Measurements from ENCODE around the gene DGKG.

DGKG gene

DNA sequence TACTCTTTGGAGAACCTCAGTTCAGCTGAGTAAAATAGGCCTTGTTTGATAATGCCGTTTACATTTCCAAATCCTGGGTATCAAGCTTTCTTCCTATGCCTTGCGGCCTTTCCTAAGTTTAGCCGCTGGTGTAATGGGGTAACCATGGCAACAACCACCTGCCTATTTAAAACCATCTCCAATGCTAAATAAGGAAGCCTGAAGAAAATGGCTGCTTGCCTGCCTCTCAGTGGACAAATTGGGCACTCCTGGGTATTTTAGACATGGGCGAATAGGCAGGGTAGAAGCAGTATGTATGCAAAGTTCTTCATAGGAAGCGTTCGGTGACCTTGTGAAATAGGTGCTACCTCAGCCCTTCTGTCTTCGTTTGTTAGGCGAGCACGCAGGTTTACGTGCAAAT lies 122.7 kb downstream of the DGKG start:
- DNase-seq (ENCODE audit: low spot score), result no peak

DNA sequence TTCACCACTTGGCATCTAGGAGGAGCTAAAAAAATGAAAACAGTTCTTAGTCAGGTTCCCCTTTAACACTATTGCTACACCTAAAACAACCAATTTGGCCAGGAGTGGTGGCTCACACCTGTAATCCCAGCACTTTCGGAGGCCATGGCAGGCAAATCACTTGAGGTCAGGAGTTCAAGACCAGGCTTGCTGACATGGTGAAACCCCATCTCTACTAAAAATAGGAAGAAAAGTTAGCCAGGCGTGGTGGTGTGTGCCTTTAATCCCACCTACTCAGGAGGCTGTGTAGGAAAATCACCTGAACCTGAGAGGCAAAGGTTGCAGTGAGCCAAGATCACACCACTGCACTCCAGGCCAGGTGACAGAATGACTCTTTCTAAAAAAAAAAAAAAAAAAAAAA lies 124.1 kb downstream of the DGKG start:
- no peak for DNase-seq (ENCODE audit: low spot score)

DNA sequence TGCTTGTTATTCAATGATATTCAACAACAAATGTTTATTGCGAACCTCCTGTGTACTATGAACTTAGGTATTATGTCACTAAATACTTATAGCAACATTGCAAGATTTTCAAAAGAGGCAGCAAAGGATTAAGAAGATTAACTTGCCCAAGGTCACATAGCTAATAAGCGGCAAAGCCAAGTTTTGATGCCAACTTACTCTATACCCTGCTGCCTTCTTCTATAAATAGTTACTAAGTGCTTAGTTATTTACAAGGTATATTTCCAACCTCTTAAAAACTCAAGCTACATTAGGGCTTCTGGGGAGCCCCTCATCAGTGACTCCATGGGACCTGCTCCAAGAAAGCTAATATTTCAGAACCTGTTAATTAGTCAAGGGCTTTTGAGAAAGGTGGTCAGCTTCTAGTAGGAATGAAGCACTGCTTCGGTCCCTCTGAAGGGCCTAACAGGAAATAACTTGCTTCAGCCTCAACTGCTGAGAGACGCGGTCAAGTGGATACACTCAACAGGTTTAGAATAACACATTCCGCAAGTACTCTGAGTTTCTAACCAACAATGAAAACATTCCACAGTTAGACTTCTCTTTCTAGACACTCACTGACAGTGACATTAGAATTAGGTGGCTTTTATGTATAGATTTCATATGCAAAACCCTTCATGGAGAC lies 125.5 kb downstream of the DGKG start:
- no peak for DNase-seq (ENCODE audit: low spot score)

DNA sequence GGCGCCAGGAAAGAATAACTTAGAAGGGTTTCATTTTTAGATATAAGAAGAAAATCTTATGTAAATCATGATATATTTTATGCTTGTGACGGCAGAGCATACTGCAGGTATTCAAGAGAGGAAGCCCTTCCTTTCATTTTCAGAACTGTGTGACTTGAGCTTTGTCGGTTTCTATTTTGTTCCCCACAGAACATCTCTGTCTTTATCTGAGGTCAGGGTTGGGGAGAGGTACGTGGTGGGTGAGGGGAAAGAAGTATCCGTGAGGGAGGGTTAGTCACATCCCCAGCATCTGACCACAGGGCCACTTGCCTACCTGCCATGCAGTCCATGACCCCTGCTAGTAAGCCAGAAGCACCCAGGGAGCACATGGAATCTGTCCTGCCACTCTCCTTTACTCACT lies 126.5 kb downstream of the DGKG start:
- peak; percentile 62 for DNase-seq (ENCODE audit: low spot score)

DNA sequence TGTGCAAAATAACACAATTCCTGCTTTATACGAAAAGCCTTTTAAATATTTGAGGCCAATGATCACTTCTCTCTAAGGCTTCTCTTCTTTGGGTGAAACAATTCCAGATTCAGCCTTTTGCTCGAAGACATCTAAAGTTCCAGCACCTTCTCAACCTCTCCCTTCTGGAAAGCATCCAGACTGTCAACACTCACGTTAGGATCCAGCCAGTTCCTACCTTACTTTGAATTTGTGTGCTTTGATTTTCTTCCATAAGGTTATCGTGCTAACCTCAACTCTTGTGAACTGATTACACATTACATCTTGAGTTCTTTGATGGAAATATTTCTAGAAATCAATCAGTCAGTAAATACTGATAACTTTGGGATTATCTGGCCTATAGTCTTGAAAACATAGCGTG lies 127.9 kb downstream of the DGKG start:
- DNase-seq (ENCODE audit: low spot score), result no peak

DNA sequence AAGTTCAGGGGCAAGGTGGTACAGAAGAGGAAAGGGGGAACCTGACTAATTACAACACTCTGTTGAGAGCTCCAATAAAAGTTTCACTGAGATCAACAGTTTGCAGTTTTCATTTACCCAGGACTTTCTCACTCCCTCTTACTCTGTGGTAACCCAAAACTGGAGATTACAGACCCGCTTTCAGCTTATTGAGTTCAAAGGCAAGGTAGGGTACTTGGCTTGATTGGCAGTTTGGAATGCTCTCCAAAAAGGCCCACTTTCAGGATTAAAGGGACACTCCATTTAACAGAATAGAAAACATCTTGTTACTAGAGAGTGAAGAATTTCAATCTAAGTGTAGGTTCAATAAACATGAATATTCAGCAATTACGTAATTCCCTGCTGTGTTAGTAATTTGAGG lies 135.6 kb downstream of the DGKG start:
- no peak for DNase-seq (ENCODE audit: low spot score)

DNA sequence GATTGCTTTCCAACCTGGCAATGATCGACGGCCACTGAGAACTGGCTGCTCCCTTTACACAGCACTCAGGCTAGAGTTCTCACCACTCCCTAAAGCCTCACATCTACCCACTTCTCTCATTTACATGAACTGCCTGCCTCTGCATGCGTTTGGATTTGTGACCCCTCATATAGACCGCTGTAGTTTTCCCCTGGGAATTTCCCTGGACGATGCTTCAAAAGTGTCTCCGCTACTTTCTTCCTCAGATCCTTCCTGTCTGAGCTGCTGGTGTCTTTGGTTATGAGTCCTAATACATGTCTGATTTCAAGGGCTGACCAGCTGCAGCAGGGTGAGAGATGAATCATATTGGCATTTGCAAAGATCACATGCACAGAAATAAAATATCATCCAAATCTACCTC lies 136.4 kb downstream of the DGKG start:
- DNase-seq (ENCODE audit: low spot score), result no peak

DNA sequence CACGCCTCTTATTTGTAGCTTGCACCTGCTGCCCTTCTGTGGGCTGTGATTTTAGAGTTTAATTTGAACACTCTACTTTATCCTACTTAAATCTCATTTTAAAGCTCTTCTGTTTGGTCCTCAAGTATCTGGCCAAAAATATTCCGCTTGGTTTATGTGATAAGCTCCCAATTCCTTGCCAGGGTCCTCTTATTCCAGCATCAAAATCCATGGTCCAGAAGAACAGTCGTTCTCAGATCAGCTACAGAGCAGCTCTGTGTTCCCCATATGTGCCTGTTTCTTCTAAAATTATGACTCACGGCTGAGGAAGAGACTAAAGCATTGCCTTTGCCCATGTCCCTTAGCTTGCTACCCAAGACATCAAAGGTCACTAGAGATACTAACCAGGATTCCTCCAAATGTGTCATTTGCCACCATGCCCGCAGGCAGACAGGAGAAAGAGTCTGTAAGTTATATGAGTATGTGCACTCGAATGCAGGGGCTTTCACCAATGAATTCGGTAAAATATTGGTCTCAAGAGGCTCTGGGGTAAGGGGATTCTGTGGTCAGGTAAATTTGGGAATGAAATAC lies 137.9 kb downstream of the DGKG start:
- no peak for DNase-seq (ENCODE audit: low spot score)

DNA sequence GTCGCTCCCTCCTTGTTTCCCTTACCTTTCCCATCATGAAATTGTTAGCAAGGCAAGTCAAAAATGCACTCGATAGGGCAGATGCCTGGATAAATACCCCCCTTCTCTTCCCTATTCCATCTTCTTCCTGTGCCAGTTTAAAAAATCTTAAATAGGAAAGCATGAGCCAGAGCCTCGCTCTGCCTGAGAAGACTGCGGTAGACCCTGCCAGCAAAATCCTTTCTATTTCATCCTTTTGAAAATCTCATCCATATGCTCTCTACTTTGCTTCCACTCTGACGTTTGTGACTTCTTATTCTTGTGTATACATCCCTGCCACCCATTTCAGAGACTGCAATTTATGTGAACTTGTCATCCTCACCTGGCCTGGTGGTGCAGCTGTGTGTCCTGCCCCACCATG lies 138.6 kb downstream of the DGKG start:
- no peak for DNase-seq (ENCODE audit: low spot score)

DNA sequence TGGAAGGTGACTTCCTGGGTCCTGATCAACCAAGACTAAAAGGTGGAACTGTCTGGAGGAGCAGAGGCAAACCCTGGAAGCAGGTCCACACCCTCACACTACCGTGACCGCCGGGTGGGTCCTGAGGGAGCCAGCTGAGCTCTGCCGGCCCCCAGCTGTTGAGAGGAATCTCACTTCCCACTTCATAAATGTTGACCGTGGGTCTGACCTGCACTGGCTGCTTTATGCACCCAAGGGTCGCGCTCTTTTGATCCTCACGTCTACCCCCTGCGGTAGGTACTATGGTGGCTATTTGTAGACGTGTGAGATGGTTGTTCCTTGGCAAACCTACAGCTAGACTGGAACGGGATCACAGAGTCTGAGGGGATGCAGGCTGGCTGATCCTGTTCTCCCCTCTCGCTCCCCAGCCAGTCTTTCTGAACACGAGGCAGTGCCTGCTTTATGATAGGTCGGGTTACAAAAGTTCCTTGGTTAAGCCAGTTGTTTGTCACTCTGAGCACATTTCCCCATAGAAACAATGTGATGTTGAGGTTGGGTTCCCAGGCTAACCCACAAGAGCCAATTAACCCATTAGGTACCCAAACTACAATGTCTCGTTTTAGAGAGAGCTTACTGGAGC lies 140.2 kb downstream of the DGKG start:
- no peak for DNase-seq (ENCODE audit: low spot score)

DNA sequence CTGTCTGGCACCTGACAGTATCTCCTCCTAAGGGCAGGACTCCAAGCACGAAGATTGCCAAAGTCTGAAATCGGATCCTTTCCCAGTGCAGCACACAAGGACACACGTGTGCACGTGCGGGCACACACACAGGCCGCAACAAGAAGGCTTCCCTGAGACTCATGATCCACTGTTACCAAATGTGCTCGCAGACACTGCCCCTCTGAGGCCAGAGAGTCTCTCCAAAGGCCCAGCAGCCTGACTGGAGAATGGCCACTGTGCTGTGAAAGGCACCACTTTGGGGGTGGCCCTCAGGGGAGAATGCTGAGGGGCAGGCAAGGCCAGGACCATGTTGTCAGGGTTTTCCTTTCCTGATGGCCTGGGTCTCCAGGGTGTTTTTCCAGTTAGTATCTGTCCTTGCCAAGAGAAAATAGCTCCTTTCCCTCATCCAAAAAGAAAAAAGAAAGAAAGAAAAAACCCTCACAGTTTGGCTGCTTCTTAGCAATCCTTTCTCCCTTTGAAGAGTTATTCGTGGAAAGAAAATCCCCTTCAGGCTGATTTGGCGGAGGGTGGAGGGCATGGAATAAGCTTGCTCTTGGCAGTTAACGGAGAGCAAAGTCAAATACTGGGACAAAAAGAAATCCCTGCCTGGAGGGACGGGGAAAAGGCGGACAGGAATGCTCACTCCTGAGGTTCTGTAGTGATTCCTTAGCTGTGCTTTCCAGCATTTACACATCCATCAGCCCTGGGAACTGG lies 141.0 kb downstream of the DGKG start:
- no peak for DNase-seq (ENCODE audit: low spot score)

DNA sequence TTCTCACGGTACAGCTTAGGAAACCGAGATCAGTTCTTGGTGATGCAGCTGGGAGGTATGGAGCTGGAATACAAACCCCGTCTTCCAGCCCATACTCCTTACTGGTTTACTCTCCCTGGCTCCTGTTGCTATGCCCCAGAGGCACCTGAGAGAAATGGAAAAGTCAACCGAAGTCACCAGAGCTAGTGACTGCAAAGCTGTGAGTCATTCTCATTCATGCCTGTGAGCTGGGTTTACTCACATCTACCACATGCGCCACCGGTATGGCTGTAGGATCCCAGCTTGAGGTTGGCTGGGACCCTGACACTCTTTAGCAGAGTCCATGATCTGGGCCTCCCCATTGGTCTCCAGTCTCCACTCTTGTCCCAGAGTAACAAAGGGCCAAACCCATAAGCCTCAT lies 141.7 kb downstream of the DGKG start:
- DNase-seq (ENCODE audit: low spot score), result no peak

DNA sequence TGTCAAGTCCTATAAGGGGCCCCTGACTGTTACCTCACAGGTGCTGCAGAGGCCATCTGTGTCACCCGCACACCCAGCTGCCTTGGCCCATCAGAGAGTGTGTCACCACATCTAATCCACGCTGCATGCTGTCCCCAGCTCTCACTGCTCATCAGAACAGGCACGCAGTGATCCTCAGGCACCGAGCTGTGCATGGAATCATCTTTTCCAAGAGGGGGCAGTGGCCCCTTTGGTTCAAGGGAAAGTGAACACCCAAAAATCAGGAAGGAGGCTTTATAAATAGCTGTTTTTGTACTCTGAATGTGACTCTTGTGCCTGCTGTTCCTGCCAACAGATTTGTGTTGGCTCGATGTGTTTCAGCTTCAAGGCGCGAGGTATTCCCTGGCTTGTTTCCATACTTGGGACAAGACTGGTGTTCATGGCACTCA lies 142.8 kb downstream of the DGKG start:
- no peak for DNase-seq (ENCODE audit: low spot score)

DNA sequence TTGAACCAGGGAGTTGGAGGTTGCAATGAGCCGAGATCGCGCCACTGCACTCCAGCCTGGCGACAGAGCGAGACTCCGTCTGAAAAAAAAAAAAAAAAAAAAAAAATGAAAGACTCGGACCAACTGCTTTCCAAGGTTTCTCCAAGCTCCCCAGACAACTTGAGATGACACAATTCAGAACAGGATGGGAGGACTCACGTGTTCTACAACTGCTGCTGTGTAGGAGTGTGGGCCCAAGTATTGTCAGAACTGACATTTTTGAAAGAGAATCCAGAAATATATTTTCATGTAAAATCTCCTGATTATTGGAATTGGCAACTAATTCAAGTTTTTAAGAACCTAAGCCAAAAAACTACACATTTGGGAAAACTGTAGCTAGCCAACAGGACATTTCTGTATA lies 143.6 kb downstream of the DGKG start:
- no peak for DNase-seq (ENCODE audit: low spot score)

DNA sequence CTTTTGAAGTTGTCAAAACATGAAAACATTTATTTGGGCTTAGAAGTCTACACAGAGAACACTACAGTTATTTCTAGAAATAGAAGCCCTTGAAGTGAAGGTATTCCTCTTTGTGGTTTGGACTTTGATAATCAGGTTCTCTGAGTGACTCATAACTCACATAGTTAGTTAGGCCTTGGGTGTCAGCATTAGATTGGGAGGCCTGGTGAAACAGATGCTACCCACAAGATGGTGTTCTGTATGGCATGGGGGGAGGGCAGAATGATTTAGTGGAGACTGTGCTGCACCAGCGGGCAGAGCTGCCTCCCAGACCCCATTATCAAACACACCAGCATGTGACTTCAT lies 144.2 kb downstream of the DGKG start:
- no peak for DNase-seq (ENCODE audit: low spot score)

DNA sequence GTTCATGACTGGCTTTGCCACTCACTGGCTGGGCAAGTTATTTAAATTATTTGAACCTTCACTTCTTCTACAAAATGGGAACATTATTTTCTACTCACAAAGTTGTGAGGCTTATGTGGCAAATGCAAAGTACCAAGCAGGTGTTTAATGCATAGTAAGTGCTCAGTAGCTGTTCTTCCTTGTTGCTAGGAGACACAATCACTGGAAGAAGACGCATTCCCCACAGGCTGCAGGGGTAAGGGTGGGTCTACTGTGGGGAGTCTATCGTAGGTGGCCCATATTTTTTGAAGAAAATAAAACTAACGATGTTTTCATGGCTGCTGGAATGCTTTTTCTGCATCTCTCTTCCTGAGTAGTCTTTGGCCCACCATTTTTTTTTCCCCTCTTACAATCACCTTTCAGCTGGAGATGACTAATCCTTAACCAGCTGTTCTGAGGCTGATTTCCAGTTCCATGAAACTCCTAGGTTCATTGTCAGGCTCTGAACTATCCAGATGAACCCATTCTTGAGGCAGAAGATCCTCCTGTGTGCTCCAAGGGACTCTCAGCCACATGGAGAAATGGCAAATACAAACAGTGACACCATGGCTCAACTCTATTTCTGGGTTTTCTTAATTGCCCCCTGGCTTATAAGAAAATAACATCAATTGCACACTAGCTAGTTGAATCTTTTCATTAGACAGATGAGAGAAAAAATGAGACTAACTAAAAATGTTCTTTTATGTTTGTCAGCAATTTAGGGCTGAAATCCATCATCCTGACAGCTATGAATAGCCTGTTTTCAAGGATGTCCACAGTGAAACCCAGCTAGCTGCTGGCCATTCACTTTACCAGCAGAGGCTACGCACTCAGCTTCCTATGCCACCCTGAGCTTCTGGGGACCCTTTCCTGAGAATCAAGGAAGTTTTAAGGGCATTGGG lies 144.9 kb downstream of the DGKG start:
- DNase-seq (ENCODE audit: low spot score), result no peak

DNA sequence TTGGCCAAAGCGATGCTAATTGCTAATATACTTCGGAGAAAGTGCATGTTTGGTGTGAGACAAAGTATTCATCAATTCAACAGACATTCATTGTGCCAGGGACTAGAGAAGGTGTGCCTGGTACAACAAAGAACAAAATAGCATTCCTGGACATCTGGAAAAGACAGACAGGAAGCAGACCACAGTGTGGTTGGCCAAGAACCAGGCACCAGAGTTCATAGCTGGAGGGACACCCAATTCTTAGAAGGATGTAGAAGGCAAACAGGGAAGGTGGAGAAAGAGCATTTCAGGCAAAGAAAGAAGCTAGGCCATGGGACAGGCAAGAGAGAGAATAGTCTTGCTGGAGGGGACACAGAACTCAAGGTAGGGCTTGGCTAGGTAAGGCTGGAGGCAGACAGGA lies 147.4 kb downstream of the DGKG start:
- DNase-seq (ENCODE audit: low spot score), result no peak

DNA sequence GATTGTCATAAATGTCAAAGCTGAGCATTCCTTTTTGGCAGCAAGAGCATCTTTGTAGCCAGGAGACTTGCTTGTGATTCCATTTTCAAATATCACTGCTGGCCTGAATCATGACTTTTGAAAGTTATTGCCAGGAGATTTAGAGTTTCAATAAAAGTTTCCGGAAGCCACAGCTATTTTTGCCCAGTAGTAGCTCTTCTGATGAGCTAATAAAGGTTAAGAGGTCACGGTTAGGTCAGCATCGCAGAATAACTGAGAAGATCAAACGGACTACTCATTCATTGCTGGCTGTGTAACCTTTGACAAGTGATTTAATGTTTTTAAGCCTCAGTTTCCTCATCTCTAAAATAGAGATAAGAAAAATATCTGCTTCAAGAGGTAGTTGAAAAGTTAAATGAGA lies 148.1 kb downstream of the DGKG start:
- no peak for DNase-seq (ENCODE audit: low spot score)

DNA sequence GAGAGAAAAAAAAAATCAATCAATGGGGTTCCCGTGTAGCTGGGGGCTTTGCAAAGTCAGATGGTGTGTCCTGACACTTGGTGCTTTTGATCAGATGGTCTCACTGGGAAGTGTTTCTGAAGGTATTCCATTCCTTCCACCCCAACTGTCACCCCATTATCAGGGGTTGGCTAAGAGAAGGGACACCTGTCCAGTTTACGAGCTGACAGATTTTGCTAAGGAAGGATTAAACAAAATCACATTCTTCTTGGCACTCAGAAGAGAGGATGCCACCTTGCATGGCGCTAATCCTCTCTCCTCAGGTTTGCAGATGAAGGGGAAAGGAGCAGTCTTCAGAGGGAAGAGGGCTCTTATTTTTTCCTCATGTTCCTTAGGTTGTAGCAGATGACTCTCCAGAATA lies 149.4 kb downstream of the DGKG start:
- DNase-seq (ENCODE audit: low spot score), result no peak

DNA sequence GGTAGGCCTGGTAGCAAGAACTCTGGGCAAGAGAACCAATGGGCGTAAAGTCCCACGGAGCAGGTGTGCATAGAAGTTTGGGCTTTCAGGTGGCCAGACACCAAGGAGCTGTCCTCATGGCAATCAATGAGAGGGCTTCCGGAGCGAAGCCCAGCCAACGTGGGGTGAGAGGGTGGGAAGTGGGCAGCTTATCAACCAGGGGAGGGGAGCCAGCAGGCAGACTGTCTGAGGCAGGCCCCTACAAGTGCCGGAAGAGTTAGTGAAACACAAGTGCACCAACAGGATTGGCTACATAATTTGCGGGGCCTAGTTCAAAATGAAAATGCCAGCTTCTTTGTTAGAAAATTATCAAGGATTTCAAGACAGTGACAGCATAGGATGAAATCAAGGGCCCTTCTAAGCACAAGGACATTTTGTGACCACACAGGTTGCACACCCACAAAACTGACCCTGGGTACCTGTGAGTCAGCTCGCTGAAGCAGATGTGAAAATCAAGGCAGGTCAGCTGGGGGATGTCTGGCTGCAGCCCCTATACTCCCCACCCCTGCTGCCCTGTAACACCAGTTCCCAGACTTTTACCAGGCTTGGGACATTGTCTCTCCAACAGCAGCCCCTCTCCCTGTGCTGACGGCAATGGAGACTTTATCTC lies 151.1 kb downstream of the DGKG start:
- no peak for DNase-seq (ENCODE audit: low spot score)

DNA sequence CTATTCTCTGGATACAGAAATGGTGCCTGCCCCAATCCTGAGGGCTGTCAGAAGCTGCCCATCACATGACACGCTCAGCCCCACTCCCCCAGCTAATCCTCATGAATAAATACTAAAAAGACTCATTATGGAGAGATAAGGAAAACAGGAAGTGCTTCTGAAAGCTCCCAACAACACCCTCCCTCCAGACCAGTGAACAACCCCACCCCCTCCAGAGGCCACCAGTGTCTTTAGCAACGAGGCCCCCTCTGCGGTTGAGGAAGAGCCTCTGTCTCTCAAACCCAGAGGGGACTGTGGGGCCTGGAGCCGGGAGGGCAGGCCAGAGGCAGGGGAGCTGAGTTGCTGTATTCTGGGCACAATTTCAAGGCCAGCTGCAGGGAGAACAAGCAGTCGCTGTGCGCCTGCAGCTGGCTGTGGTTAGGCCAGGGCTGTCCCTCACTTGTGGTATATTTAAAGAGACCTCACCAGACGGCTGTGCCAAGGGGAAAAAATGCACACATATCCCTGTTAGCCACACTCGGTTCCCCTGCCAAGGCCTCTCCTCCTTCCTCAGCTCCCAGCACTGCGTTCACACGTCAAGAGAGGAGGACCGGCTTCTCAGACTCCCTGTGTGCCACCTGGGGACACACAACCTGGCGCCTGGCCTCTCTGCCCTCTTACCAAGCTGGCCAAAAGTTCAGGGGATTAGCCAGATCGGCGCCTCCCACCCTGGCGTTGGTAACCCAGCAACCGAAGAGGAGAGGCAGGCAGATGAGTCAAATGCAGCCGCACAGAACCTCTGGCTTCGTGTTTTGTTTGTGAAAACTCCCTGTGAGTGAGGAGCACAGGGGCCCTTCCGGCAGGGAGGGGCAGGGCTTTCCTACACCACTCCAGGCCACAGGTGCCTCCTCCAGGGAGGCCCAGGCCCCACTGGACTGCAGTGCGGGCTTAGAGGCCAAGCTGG lies 152.0 kb downstream of the DGKG start:
- DNase-seq (ENCODE audit: low spot score), result no peak

Data from germinal center (tissue), 1 donor.